ENCODE results near the gene NCR3LG1.

Gene NCR3LG1

DNA sequence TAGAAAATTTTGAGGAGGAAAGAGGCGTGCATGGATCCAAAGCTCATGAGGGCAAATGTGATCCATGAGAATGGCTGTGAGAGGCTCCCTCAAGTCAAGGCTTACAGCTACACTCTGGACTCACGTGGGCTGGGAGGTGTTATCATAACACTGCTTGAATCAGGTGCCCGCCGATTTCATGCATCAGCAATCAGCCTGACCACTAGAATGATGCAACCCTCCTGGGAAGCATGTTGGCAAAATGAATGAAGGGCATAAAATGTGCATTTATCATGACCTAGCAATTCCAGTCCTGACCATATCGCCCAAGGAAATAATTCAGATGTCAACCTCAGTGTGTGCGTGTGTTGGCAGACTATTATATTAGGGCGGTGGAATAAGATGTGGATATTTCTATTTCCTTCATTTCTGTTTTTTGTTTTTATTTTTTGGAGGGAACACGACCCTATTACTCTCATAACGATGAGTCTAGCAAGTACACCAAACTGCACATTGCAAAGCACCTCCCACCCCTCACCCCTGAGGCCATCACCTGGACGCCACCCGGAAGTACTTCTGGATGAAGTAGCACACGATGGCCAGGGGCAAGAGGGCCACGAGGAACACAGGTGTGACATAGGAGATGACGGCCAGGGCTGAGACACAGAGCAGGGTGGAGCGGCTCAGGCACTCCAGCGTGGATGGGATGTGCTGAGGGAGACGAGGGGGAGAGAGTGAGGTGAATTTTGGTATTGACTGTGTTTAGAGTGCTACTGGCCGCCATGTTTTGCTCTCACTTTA, 52.6 kb downstream of the NCR3LG1 start:
- no peak for FAIRE-seq
- no peak for DNase-seq (ENCODE audit: insufficient read length, low spot score)
- TF ChIP-seq, protein P1, sequence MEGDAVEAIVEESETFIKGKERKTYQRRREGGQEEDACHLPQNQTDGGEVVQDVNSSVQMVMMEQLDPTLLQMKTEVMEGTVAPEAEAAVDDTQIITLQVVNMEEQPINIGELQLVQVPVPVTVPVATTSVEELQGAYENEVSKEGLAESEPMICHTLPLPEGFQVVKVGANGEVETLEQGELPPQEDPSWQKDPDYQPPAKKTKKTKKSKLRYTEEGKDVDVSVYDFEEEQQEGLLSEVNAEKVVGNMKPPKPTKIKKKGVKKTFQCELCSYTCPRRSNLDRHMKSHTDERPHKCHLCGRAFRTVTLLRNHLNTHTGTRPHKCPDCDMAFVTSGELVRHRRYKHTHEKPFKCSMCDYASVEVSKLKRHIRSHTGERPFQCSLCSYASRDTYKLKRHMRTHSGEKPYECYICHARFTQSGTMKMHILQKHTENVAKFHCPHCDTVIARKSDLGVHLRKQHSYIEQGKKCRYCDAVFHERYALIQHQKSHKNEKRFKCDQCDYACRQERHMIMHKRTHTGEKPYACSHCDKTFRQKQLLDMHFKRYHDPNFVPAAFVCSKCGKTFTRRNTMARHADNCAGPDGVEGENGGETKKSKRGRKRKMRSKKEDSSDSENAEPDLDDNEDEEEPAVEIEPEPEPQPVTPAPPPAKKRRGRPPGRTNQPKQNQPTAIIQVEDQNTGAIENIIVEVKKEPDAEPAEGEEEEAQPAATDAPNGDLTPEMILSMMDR (IDR thresholded peaks at IDR 0.05; ENCODE audit: insufficient read depth, missing control alignments): no peak

DNA sequence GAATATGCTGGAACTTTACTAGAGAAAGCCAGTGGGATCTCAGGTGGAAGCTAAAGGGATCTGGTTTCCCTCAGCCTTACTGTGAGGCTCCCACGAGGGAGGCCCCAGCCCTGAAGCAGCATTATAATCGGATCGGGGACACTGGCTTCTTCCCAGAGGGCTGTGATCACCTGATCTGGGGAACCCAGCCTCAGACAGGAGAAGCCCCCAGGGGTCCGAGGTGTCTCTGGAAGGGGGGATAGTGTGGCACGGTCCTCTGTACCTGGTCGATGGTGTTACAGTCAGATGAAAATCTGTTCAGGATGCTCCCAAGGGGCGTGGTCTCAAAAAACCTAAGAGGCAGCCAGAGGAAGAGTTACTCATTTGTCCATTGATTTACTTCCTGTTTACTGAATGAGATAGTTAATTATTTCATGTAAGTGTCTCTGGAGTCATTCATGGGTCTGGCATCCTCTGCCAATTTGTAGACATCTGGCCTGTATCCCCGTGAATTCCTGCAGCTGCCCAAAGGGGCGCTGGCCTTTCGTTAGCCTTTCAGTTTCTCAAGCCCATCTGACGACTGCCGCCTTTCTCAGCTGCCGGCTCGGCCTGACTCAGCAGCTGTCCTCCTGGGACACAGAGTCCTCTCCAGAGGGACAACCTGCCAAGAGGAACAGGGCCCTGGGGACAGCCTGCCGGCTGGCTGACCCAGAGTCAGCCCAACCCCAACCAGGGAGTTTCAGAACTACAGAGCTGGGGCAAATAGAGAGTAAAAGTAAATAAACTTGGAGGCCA, 53.8 kb downstream of the NCR3LG1 start:
- DNase-seq (ENCODE audit: insufficient read length, low spot score) (no peak), FAIRE-seq (no peak)
- TF ChIP-seq, protein P1 (IDR thresholded peaks at IDR 0.05; ENCODE audit: insufficient read depth, missing control alignments): no peak

DNA sequence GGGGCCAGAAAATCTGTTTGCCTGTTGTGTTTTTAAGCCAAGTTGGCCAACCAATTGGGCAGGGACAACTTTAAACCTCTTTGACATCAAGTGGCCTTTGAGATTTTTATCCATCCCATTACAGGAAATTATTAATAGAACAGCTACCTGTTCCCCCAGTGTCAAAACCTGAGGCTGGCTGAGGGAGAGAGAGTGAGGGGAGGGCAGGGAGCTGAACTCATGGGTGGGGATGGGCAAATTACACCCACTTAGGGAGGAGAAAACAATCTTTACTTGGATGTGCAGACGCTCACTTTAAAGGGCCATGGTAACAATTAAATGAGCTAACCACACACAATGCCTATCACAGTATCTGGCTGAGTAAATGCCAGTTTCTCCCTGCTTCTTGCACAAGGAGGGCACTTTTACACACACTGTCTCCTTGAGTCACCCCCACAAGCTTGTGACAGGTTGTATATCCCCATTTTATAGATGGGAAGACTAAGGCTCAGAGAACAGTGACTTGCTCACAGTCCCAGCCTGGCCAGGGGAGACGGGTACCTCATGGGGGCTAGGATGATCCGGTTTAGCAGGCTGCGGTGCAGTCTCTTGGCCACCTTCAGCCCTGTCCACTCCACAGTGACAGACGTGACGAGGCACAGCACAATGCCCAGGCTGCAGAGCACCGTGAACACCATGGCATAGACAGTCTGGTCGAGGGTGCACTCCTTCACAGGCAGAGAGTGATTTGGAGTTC, 54.6 kb downstream of the NCR3LG1 start:
- DNase-seq (ENCODE audit: insufficient read length, low spot score): no peak
- no peak for FAIRE-seq
- TF ChIP-seq, protein P1 (IDR thresholded peaks at IDR 0.05; ENCODE audit: insufficient read depth, missing control alignments): no peak

DNA sequence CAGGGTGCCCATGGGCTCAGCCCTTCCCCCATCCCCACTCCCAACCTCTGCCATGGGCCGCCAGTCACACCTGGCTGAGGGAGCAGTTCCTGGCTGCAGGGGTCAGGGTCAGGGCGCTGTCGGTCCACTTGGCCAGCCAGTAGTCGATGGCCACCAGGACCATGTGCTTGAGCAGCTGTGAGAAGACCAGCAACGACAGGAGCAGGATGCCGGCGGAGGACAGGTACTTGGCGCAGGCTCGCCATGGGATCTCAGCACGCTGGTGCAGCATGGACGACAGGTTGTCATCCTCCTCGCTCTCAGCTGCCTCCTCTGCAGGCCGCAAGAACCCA, 55.2 kb downstream of the NCR3LG1 start:
- DNase-seq (ENCODE audit: insufficient read length, low spot score): no peak
- no peak for FAIRE-seq
- TF ChIP-seq, protein P1 (IDR thresholded peaks at IDR 0.05; ENCODE audit: insufficient read depth, missing control alignments): no peak

DNA sequence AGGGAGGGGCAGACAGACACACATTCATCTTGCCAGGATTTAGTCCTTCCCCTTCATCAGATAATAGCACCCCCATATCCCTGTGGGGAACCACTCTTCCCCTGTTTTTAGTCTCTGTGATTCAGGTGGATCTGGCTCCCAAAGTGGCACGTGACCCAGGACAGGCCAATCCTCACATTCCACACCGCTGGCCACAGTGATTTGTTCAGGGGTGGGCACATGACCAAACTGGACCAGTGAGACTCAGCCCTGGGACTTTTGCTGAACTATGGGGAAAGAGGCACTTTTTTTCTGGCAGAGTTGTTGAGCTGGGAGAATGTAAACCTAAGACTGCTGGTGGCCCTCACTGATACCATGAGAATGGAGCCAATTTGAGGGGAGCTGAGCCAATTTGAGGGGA, 56.0 kb downstream of the NCR3LG1 start:
- no peak for DNase-seq (ENCODE audit: insufficient read length, low spot score)
- FAIRE-seq: no peak
- TF ChIP-seq, protein P1 (IDR thresholded peaks at IDR 0.05; ENCODE audit: insufficient read depth, missing control alignments): no peak

DNA sequence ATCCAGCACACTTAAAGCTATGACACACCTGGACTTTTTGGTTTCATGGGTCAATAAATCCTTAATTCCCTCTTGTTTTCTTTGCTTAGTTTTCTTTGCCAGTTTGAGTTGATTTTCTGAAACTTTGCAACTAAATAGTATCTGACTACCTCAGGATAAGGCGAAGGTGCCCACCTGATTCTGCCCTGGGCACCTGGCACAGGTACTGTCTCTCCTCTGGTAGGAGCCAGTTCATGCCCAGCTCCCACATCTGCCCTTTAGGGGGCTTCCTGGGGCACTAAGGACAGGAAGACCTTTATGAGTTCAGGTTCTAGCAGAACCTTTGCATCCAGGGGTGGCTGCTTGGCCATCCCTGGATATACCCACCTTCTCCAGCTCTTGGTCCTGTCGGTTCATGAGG, 56.4 kb downstream of the NCR3LG1 start:
- no peak for FAIRE-seq
- TF ChIP-seq, protein P1 (IDR thresholded peaks at IDR 0.05; ENCODE audit: insufficient read depth, missing control alignments): no peak
- no peak for DNase-seq (ENCODE audit: insufficient read length, low spot score)

Data from D721Med (cell line).